ENCODE measurements around the gene MXI1. TPM values are rescaled to one million over a fixed set of nuclear protein-coding genes. Genes with fewer than 3 reads are reported as not detected.
A peak's percentile ranks its signal among the peaks of the same experiment; 100 is the strongest.

The MXI1 gene
- total and polyA plus RNA-seq, 4 donors: 9.6 to 52.0 (median 14.2) TPM

GRCh38 chr10:110162741-110163145 lies 44.7 kb upstream of the MXI1 start:
- H3K9ac ChIP-seq (ENCODE audit: low read depth in 1 of 2, low read length in 2 of 2): no peak overlapping the region
- TF ChIP-seq RAD21 (IDR thresholded peaks at IDR 0.05) (peak in 1 of 2 donors; percentile 15), JUND (IDR thresholded peaks at IDR 0.05) (no peak)

GRCh38 chr10:110163192-110163773 lies 44.1 kb upstream of the MXI1 start:
- peaks cover 0 to 2% (median 0%) of the 10 kb centered on the region in 4 donors for H3K27me3 ChIP-seq (ENCODE audit: control insufficient read depth in 4 of 4, insufficient read depth in 4 of 4, low read length in 3 of 4)

More at GRCh38 chr10:110162741-110163145, 44.7 kb upstream of the MXI1 start:
- H3K36me3 ChIP-seq (ENCODE audit: control insufficient read depth in 4 of 4, insufficient read depth in 3 of 4, low read depth in 1 of 4, low read length in 3 of 4): no peaks in the 10 kb centered on the region
- no peak for DNase-seq (ENCODE audit: low spot score)
- H3K4me1 ChIP-seq (ENCODE audit: control insufficient read depth in 4 of 4, insufficient read depth in 4 of 4, low read length in 3 of 4): no peaks in the 10 kb centered on the region
- H3K9me3 ChIP-seq (ENCODE audit: control insufficient read depth in 4 of 4, low read length in 3 of 4): no peaks in the 10 kb centered on the region
- H3K27me3 ChIP-seq (ENCODE audit: control insufficient read depth in 4 of 4, insufficient read depth in 4 of 4, low read length in 3 of 4): no peaks in the 10 kb centered on the region
- WGBS: 40% methylated on average over 6 of the region's 6 CpGs
- H3K4me3 ChIP-seq (ENCODE audit: low read depth in 1 of 3, low read length in 3 of 3): no peak overlapping the region
- H3K27ac ChIP-seq (ENCODE audit: low read depth in 1 of 2, low read length in 2 of 2): no peak overlapping the region

GRCh38 chr10:110163841-110164240 lies 43.6 kb upstream of the MXI1 start:
- H3K9me3 ChIP-seq (ENCODE audit: control insufficient read depth in 4 of 4, low read length in 3 of 4): no peaks in the 10 kb centered on the region
- 67% methylated on average over 4 of the region's 4 CpGs for WGBS
- peaks cover 0 to 5% (median 0%) of the 10 kb centered on the region in 4 donors for H3K27me3 ChIP-seq (ENCODE audit: control insufficient read depth in 4 of 4, insufficient read depth in 4 of 4, low read length in 3 of 4)

More at GRCh38 chr10:110163192-110163773, 44.1 kb upstream of the MXI1 start:
- Histone ChIP-seq H3K27ac (ENCODE audit: low read depth in 1 of 2, low read length in 2 of 2) (no peak overlapping the region), H3K36me3 (ENCODE audit: control insufficient read depth in 4 of 4, insufficient read depth in 3 of 4, low read depth in 1 of 4, low read length in 3 of 4) (no peaks in the 10 kb centered on the region), H3K9me3 (ENCODE audit: control insufficient read depth in 4 of 4, low read length in 3 of 4) (no peaks in the 10 kb centered on the region), H3K9ac (ENCODE audit: low read depth in 1 of 2, low read length in 2 of 2) (no peak overlapping the region), H3K4me3 (ENCODE audit: low read depth in 1 of 3, low read length in 3 of 3) (no peak overlapping the region), H3K4me1 (ENCODE audit: control insufficient read depth in 4 of 4, insufficient read depth in 4 of 4, low read length in 3 of 4) (no peaks in the 10 kb centered on the region)
- no peak for DNase-seq (ENCODE audit: low spot score)
- 70% methylated on average over 5 of the region's 5 CpGs for WGBS
- TF ChIP-seq YY1 (IDR thresholded peaks at IDR 0.05) (no peak), TAF1 (conservative IDR thresholded peaks at IDR 0.05) (no peak), HNF4A (conservative IDR thresholded peaks at IDR 0.05) (no peak), RXRA (IDR thresholded peaks at IDR 0.05) (no peak), FOXA2 (IDR thresholded peaks at IDR 0.05) (no peak)

More at GRCh38 chr10:110163841-110164240, 43.6 kb upstream of the MXI1 start:
- Histone ChIP-seq H3K4me3 (ENCODE audit: low read depth in 1 of 3, low read length in 3 of 3) (no peak overlapping the region), H3K9ac (ENCODE audit: low read depth in 1 of 2, low read length in 2 of 2) (no peak overlapping the region), H3K36me3 (ENCODE audit: control insufficient read depth in 4 of 4, insufficient read depth in 3 of 4, low read depth in 1 of 4, low read length in 3 of 4) (no peaks in the 10 kb centered on the region), H3K27ac (ENCODE audit: low read depth in 1 of 2, low read length in 2 of 2) (no peak overlapping the region), H3K4me1 (ENCODE audit: control insufficient read depth in 4 of 4, insufficient read depth in 4 of 4, low read length in 3 of 4) (no peaks in the 10 kb centered on the region)
- no peak for DNase-seq (ENCODE audit: low spot score)
- TF ChIP-seq MAX (IDR thresholded peaks at IDR 0.05) (no peak), HNF4G (IDR thresholded peaks at IDR 0.05) (no peak), JUND (IDR thresholded peaks at IDR 0.05) (no peak), NR2F2 (IDR thresholded peaks at IDR 0.05) (no peak), CTCF (IDR thresholded peaks at IDR 0.05; ENCODE audit: low read depth, low read length, missing input control) (no peak), RXRA (IDR thresholded peaks at IDR 0.05) (no peak), TAF1 (conservative IDR thresholded peaks at IDR 0.05) (no peak), ATF3 (IDR thresholded peaks at IDR 0.05) (no peak), RAD21 (IDR thresholded peaks at IDR 0.05) (no peak), HNF4A (conservative IDR thresholded peaks at IDR 0.05) (no peak), FOXA1 (IDR thresholded peaks at IDR 0.05) (no peak), GABPA (IDR thresholded peaks at IDR 0.05 in 1 of 2, conservative IDR thresholded peaks at IDR 0.05 in 1 of 2) (no peak), ZBTB33 (IDR thresholded peaks at IDR 0.05) (no peak)
